Adrenal gland (tissue), 12 donors: Measurements from ENCODE around the gene TCF4. TPM values are rescaled to one million over a fixed set of nuclear protein-coding genes. Genes with fewer than 3 reads are reported as not detected.
A peak's percentile ranks its signal among the peaks of the same experiment; 100 is the strongest.

ENCODE experiments used
- DNase-seq, 7 donors: peaks; one replicate each; pipeline ENCODE4 v3.0.0-alpha.2; 2019 to 2020
- H3K27ac ChIP-seq, 5 donors: fragments of 200-600 bp; sonication (generic) in 4 of 5; 1 replicate in 3 of 5; 2 replicates in 2 of 5; pipeline versions ENCODE4 v1.5.1 to v1.8.0; 2016 to 2020; ENCODE audit warnings: mild to moderate bottlenecking in 1 of 5
- H3K27me3 ChIP-seq: fragments of 200-600 bp; 2 replicates; pipeline ENCODE4 v1.8.0; 2021
- H3K36me3 ChIP-seq, 2 donors: fragments of 200-600 bp; replicated peaks in 1 of 2; 1 replicate in 1 of 2; 2 replicates in 1 of 2; pipeline versions ENCODE4 v1.5.1 to v1.8.0; 2018 to 2022
- H3K4me1 ChIP-seq, 2 donors: fragments of 200-600 bp; replicated peaks in 1 of 2; 1 replicate in 1 of 2; 2 replicates in 1 of 2; pipeline versions ENCODE4 v1.5.1 to v1.8.0; 2018 to 2021
- H3K4me3 ChIP-seq, 4 donors: fragments of 200-600 bp; sonication (generic) in 3 of 4; one replicate each; pipeline ENCODE4 v1.5.1; 2016 to 2018
- H3K9me3 ChIP-seq, 3 donors: fragments of 200-600 bp; sonication (generic) in 1 of 3; replicated peaks in 1 of 3; 1 replicate in 2 of 3; 2 replicates in 1 of 3; pipeline versions ENCODE4 v1.5.1 to v1.8.0; 2016 to 2021
- CTCF ChIP-seq, 6 experiments: fragments of 450-650 bp in 4 of 6; fragments of 200-600 bp in 2 of 6; sonication (generic) in 1 of 6; IDR thresholded peaks; 1 replicate in 5 of 6; 2 replicates in 1 of 6; pipeline versions ENCODE4 v1.5.1 to v1.8.0; 2016 to 2021; ENCODE audit warnings: antibody characterized with exemption in 6 of 6, mild to moderate bottlenecking in 2 of 6, moderate library complexity in 1 of 6
- POLR2A ChIP-seq, 2 donors: fragments of 450-650 bp; IDR thresholded peaks; one replicate each; pipeline ENCODE4 v1.6.1; 2017; ENCODE audit warnings: antibody characterized with exemption in 2 of 2, mild to moderate bottlenecking in 2 of 2, moderate library complexity in 1 of 2
- WGBS, 4 donors: extraction: QIAGEN DNeasy Blood & Tissue Kit in 2 of 4; methylation state at CpG; one replicate each; pipeline versions ENCODE4 v1.1.5 to v1.1.7; 2013 to 2017; 5-methylcytosine and 5-hydroxymethylcytosine counted together
- intact Hi-C, 2 donors: fragments of 100-400 bp; cut with DNase I; formaldehyde crosslinking; loops; one replicate each; pipeline versions ENCODE4 v1.14.1 to v1.15.0; 2022 to 2023
- polyA plus RNA-seq, 3 donors: library from polyadenylated mRNA; stranded (reverse); fragments of 200-250 nt in 2 of 3; fragments of 350-450 nt in 1 of 3; fragmentation: Illumina TruSeq in 1 of 3; extraction: RNeasy Lipid Tissue Mini Kit (QIAGEN cat#74804) in 1 of 3; gene quantifications; one replicate each; pipeline ENCODE4 v1.2.3, GENCODE V29; 2013 to 2014
- total RNA-seq, 9 donors: library from RNA; depleted of rRNA in 4 of 9; stranded (reverse); fragments of >200 nt in 4 of 9; fragments of 120-200 nt in 1 of 9; fragmentation: NEBNext Ultra II Directional in 1 of 9; extraction: Animal tissue kit (Norgen Biotek cat#: 25700) in 1 of 9; gene quantifications; one replicate each; pipeline versions ENCODE4 v1.1.0 to v1.2.4, GENCODE V29; 2013 to 2023
- donor health status: healthy with polysubstance abuse.
- donor health status: Bipolar disorder and iron deficiency.
- donor health status: DM: yes; HTN: yes; CAD: no.
- donor health status: DM: no; HTN: no; CAD: no.
- donor health status: DM: no; HTN: no; CAD: no.
- donor health status: DM: yes; HTN: yes; CAD: no.

TCF4 gene
- total and polyA plus RNA-seq, 12 donors = 21.9 to 196 (median 112) TPM

GRCh38 chr18:55491616-55492015, 96.4 kb downstream of the TCF4 start:
- no peaks in the 10 kb centered on the region for H3K36me3 ChIP-seq
- H3K27me3 ChIP-seq = no peaks in the 10 kb centered on the region
- DNase-seq = no peak
- WGBS, 4 donors = 88 to 92% (median 88%) methylated on average over 4 of the region's 4 CpGs
- intact Hi-C loops = no loop called here
- no peaks in the 10 kb centered on the region for H3K4me1 ChIP-seq
- H3K9me3 ChIP-seq = no peaks in the 10 kb centered on the region
- H3K27ac ChIP-seq = no peak overlapping the region
- no peak overlapping the region for H3K4me3 ChIP-seq
- TF ChIP-seq POLR2A (IDR thresholded peaks at IDR 0.05) (no peak), CTCF (IDR thresholded peaks at IDR 0.05) (no peak)

DNA sequence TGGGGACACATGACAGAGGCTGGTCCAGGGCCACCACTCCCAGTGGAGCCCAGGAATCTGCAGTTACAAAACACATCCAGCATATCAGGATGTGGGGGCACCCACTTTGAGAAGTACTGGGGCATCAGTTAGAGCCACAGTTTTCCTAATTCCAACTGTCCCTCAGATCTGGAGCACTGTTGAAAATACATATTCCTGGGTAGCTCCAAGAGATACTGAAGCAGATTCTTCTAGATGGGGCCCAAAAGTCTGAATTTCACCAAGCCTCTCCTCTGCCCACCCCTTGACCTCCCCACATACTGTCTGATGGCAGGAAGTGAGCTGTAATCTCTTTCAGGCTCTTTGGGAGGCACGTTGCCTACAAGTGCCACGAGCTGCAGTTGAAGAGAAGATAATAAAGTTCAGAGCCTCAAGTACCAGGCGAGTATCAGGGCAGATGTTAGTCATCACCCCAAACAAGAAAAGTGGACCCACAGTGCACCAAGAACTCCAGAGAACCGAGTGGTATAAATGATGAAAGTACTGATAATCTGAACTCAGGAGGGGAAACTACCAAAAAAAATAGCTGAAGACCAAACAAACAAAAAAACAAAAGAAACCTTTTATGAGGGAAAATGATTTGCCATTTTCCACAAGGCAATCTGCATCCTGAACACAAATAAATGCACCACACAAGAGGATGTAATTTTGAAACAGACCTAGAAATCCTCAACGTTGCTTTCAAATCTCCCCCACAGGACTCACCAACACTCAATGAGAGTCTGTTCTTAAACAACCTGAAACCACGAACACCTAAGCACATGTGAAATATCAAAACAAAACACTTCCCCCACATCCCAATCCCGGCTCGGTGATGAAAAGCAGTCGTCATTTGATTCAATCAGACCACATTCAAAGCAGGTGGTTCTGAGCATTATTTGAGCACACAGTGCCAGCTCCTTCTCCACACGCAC, 98.7 kb downstream of the TCF4 start:
- Histone ChIP-seq H3K27me3 (no peaks in the 10 kb centered on the region), H3K36me3 (no peaks in the 10 kb centered on the region), H3K27ac (no peak overlapping the region), H3K4me1 (no peaks in the 10 kb centered on the region), H3K4me3 (no peak overlapping the region), H3K9me3 (no peaks in the 10 kb centered on the region)
- intact Hi-C loops = no loop called here
- WGBS, 4 donors = 66 to 74% (median 70%) methylated on average over 10 of the region's 10 CpGs
- TF ChIP-seq CTCF (IDR thresholded peaks at IDR 0.05) (no peak), POLR2A (IDR thresholded peaks at IDR 0.05) (no peak)
- peak in 1 of 7 donors; percentile 75 for DNase-seq

GRCh38 chr18:55488473-55488872, 99.5 kb downstream of the TCF4 start:
- DNase-seq = no peak
- intact Hi-C loops = no loop called here
- no peak for TF ChIP-seq CTCF (IDR thresholded peaks at IDR 0.05)
- TF ChIP-seq POLR2A (IDR thresholded peaks at IDR 0.05) = no peak
- no peak overlapping the region for H3K27ac ChIP-seq
- H3K4me1 ChIP-seq = no peaks in the 10 kb centered on the region
- no peaks in the 10 kb centered on the region for H3K36me3 ChIP-seq
- no peaks in the 10 kb centered on the region for H3K27me3 ChIP-seq
- no peaks in the 10 kb centered on the region for H3K9me3 ChIP-seq
- H3K4me3 ChIP-seq = no peak overlapping the region
- WGBS, 4 donors = 53 to 78% (median 62%) methylated on average over 2 of the region's 2 CpGs

GRCh38 chr18:55487997-55488396, 100.0 kb downstream of the TCF4 start:
- no peak for DNase-seq
- H3K27me3 ChIP-seq = no peaks in the 10 kb centered on the region
- no peak for TF ChIP-seq CTCF (IDR thresholded peaks at IDR 0.05)
- TF ChIP-seq POLR2A (IDR thresholded peaks at IDR 0.05) = no peak
- 81 to 84% (median 82%) methylated on average over 4 of the region's 4 CpGs for WGBS, 4 donors
- no peaks in the 10 kb centered on the region for H3K9me3 ChIP-seq
- intact Hi-C loops = no loop called here
- no peaks in the 10 kb centered on the region for H3K4me1 ChIP-seq
- H3K36me3 ChIP-seq = no peaks in the 10 kb centered on the region
- H3K4me3 ChIP-seq = no peak overlapping the region
- H3K27ac ChIP-seq = no peak overlapping the region
